UCSD-AML1 (cell line): Measurements from ENCODE around the gene ANXA4.
"Not testable (repeated sequence)": the region's sequence is repeated elsewhere in the genome, so short reads cannot be mapped to it uniquely, and the experiment has no call there.

Source experiments
- DNase-seq: peaks from one replicate; lab custom pipeline; 2025; ENCODE audit not compliant: unreplicated experiment; lab: John Stamatoyannopoulos, UW

Gene ANXA4

DNA sequence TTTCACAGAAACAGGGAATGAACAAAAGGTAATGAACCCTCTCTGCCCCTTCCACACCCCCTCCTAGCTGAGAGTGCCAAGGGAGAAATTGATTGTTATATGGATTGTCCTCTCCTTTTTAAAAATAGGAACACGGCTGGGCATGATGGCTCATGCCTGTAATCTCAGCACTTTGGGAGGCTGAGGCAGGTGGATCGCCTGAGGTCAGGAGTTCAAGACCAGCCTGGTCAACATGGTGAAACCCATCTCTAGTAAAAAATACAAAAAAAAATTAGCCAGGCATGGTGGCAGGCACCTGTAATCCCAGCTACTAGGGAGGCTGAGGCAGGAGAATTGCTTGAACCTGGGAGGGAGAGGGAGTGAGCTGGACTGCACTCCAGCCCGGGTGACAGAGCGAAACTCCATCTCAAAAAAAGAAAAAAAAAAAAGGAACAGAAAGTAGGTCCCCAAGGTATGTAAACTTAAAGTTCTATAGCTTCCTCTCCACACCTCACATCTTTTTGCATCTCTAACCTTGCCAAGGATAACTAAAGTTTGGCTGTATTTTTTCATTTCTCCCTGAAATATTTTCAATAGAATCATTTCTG lies 60.9 kb downstream of the ANXA4 start:
- not testable (repeated sequence) for DNase-seq

GRCh38 chr2:69804416-69804815 lies 62.5 kb downstream of the ANXA4 start:
- DNase-seq: peak; percentile 48

- DNase-seq: no peak
Observed at GRCh38 chr2:69805887-69806286, 64.0 kb downstream of the ANXA4 start.

DNA sequence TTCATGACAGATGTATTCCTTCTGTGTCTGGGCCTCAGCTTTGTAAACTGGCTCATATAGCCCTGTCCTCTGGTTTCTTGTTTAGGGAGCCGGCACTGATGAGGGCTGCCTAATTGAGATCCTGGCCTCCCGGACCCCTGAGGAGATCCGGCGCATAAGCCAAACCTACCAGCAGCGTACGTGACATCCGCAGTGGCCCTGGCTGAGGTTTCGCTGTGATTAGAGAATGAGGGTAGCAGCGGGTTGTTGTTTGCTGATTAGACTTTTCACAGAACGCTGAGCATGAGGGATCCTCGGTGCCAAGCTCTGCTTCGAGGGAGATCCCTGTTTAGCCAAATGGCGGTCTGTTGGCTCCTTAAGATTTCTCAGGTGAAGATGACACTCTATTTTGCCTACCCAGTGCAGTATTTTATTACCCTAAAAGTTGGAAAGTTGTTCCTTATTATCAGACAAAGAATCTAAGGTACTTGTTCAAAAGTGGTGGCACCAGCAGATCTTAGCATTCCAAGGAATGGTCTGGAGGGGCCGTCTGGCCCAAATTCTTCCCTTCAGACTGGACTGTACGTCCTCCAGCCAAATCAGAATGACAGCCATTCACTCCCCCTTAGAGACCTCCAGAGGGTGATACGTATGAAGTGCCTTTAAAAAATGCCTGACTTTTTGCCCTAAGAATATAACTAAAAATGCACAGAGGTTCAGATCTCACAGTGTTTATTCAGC lies 66.0 kb downstream of the ANXA4 start:
- no peak for DNase-seq

DNA sequence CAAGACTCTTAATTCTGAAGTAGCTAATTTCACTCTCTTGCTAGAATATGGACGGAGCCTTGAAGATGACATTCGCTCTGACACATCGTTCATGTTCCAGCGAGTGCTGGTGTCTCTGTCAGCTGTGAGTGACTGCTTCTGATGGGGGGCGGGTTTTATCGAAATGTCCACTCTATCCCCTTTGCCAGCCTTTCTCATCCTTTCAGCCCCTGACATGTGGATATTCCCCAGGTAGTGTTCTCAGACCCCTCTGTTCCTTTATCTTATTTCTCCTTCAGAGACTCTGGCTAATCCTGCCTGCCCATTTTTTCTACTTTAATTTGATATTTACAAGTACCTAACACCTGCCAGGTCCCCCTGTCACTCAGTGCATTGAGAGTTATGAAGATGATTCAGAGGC lies 68.6 kb downstream of the ANXA4 start:
- no peak for DNase-seq

- DNase-seq: no peak
Observed at GRCh38 chr2:69811018-69811417, 69.1 kb downstream of the ANXA4 start.

- DNase-seq: no peak
Observed at GRCh38 chr2:69811591-69811990, 69.7 kb downstream of the ANXA4 start.

- DNase-seq: no peak
Observed at GRCh38 chr2:69815717-69816116, 73.8 kb downstream of the ANXA4 start.

DNA sequence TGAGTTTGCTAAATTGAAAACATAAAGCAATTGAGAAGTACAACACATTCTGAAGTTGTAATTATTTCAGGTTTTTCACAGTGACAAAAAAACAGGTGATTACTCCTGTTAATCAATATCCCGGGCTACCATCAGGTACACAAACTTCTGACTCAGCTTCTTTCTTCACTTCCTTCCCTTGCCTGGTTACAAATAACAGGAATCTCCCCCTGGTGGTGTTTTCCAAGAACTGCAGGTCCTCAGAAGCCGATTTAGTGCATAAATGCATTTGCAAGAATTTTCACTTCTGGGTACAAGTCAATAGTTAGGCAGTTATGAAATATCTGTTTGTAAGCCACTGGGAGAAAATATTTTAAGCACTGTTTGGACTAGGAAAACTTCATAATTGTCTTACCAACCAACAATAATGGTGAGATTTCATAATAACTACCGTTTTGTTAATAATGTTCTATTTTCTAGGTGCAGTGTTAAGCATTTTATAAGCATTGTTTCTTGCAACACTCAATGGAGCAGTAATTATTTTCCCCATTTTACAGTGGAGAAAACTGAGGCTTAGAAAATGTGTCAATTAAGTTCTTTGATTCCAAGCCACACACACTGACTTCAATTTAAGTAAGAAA lies 75.1 kb downstream of the ANXA4 start:
- DNase-seq: no peak

DNA sequence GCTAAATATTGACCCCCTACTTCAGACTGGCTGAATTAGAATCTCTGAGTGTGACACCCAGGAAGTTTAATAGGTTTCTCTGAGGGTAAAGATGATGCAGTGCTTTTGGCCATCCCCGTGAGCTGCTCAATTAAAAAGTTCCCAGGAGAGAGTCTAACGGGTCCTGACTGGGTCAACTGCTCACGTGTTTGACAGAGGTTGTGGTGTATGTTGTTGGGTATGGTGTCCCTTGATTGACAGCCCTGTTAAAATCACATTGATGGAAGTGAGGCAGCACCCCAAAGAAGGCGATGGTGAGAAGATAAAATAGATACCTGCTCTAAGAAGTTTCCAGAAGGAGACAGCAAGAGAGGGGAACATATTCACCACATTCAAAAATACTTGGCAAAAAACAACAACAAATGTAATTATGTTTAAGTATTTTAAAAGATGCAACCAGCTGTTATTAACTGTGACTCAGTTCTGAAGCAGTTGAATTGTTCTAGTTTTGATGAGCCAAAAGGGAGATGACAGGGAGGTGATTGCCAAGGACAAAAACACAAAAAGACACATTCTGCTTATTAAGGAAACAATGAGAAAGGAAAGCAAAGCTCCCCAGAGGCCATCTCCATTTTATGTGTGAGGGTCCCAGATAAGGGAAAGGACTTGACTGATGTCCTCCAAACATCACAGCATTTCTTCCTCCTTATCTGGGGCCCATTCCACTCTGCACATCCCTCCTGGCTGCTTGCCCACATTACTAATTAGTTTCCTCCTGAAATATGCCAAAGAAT lies 76.0 kb downstream of the ANXA4 start:
- DNase-seq: no peak

DNA sequence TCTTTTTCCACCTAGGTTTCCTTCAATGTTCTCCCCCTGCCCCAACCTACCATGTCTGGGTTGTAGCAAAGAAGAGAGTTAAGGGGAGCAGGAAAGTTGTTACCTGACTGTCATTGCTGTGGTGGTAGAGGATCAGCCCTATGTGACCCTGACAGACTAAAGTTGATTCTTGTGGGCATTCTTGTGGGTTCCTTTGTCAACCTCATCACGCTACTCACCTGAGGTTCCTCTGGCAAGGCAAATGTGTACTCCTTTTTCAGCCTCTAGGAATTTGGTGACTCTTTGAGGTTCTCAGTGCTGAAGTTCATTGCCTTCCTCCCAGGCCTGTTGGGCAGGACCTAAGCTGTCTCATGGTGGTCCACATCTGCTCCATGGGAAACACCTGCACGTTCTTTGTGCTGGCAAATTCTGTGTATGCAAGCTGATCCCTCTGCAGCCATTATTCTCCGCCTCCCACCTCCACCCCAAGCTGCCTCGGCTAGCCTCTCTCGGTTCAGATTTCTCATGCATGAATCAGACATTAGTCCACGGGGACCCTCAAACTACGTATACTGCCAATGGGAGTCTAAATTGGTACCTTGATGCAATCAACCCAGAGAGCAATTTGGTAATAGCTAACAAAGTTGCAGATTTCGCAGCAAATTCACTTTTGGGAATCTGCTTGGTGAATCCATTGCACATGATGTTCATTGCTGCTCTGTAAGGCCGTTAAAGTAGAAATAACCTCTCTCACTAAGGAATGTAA lies 86.0 kb downstream of the ANXA4 start:
- no peak for DNase-seq

GRCh38 chr2:69828938-69829255 lies 87.0 kb downstream of the ANXA4 start:
- no peak for DNase-seq

DNA sequence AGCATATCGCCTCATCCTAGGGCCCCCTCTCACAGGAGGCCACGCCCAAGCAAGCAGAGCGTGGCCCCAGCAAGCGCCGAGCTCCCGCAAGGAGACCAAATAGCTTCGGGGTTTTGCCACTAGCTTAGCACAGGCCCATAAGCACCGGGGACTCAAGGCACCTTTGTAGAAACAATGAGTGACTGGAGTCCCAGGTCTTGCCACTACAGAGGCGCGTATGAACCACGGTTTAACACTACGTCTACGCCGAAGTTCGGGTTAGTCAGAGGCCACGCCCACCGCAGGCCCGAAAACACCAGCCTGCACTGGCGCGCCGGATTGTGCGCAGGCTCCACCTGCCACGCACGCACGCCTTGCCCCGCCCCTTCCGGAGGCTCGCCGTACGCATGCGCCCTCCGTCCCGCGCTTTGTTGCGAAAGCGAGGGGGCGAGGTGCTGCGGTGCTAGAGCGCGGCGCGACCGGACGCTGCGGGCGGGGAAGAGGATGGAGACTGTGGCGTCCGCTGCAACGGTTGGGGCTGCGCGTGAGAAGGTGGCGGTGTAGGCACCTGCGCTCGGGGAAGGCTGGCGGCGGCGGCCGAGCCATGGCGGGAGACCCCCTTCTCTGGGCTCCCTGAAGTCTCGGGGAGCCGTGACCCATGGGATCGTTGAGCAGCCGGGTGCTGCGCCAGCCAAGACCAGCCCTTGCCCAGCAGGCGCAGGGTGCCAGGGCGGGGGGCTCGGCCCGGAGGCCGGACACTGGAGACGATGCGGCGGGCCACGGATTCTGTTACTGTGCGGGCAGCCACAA lies 87.5 kb downstream of the ANXA4 start, which contains the start of gene GMCL1:
TSS of gene GMCL1 (plus strand) at position 405 of the 789 bp plus-strand sequence. CDS start at position 638, 233 bp downstream.
- peak; percentile 97 for DNase-seq

DNA sequence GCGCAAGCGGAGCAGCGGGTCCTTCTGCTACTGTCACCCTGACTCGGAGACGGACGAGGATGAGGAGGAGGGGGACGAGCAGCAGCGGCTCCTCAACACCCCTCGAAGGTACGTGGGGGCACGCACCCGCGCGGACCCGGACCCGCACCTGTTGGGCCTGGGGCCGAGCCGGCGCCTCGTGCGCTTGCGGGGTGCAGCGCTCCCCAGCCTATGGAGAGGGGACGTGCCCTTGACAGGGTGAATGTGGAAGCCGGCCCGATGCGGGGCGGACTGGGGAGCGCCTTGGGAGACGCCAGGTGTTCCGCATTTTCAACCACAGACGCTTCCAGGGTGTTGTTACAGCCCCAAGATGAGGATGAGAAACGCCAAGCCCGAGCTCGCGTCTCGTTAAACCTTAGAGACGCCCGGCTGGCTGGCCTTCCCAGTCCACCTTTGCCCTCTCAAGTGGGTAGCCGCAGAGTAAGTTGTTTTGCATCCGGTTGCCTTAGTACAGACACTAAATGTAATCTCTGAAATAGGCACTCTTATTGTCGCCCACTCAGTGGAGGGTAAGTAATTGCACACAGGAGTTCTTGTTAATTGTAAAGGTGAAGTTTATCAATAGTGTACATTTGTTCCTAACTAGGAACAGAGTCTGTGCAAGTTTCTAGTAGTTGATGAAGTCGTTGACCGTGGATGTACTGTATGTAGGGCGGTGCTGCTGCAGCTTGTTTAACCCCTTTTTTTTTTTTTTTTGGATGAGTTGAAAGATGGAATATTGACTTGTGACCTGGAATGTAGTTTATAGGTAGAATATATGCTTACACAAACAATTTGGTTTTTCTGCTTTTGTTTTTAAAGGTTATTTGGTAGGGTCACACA lies 88.3 kb downstream of the ANXA4 start:
- DNase-seq: peak; percentile 50

DNA sequence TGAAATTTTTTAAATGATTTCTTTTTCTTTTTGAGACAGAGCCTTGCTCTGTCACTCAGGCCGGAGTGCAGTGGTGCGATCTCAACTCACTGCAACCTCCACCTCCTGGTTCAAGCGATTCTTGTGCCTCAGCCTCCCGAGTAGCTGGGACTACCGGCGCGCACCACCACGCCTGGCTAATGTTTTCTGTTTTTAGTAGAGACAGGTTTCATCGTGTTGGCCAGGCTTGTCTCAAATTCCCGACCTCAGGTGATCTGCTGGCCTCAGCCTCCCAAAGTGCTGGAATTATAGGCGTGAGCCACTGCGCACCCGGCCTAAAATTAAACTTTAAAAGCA lies 88.9 kb downstream of the ANXA4 start:
- not testable (repeated sequence) for DNase-seq

GRCh38 chr2:69831354-69831905 lies 89.5 kb downstream of the ANXA4 start:
- DNase-seq: no peak

- DNase-seq: no peak
Observed at GRCh38 chr2:69833752-69834151, 91.8 kb downstream of the ANXA4 start.

- DNase-seq: no peak
Observed at GRCh38 chr2:69835666-69836065, 93.7 kb downstream of the ANXA4 start.

GRCh38 chr2:69836316-69836715 lies 94.4 kb downstream of the ANXA4 start:
- DNase-seq: no peak
